Middle frontal gyrus (tissue), 1 donor: ENCODE measurements around the gene SEC22A.
"Not testable (repeated sequence)": the region's sequence is repeated elsewhere in the genome, so short reads cannot be mapped to it uniquely, and the experiment has no call there.

Source experiments
- DNase-seq: peaks from one replicate; pipeline ENCODE4 v3.0.0-alpha.2; 2015; ENCODE audit warnings: low spot score; ENCODE audit errors: extremely low spot score

Gene SEC22A

DNA sequence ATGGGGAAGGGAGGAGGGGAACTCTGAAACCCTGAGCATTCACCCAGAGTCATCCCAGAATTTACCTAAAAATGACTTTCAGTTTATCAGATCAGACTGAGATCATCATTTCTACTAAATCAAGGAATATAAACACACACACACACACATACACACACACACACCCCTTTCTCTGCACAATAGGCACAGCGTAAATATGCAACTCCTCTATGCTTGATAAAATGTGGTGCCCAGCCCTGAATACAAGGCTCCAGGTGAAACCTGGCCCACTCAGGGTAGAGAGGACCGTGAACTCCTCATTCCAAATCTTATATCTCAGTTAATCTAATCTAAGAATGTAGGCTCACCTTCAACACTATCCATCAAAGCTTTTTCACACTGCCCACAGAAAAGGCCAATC is 31.8 kb upstream of the SEC22A start:
- DNase-seq = no peak

DNA sequence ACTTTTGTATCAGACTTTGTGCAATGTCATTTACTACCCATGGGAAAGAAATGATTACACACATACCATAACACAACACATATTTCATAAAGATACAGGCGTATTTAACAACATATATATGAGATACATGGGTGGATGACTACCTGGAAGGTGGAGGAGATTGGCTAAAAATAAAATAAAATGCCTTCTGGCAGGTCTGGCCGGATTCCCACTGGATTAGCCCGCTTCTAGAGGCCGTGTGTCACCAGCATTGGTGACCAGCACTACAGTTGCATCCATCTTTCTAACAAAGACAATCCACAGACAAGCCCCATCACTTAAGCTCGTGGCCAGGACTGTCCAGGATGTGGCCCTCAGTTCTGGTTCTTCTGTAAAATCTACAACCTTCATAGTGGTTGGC is 21.0 kb upstream of the SEC22A start:
- no peak for DNase-seq

DNA sequence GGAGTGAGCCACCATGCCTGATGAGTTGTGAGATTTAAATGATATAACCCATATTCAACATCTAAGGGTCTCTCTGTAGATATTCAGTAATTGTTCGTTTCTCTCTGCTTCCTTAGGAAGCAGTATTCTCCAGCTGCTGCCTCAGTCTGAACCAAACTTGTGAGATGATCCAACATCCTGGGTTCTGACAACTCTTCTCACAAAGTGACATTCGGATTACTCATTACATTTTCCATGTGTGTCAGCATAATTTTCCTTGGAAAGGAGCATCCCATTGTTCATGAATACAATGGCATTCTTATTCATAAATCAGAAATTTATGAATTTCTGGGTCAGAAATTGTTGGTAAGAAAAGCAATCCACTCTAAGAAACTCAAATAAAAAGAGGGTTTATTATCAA is 15.0 kb upstream of the SEC22A start:
- DNase-seq = no peak

DNA sequence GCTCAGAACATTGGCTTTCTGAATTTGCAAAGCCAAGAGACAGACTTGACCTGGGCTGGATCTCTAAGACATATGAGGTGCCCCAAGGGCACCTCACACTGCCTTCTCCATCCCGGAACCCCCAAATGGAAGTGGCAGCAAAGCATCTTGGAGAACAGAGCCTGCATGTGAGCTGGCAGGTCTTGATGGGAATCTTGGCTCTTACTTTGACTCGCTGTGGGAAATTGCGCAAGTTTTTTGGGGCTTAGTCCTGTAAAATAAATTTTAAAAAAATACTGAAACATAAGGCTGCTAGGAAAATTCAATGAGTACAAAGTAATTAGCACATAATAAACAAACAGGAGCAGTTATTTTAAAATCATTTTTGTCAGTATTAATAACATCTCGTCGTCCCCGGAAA is 13.7 kb upstream of the SEC22A start:
- DNase-seq = no peak

DNA sequence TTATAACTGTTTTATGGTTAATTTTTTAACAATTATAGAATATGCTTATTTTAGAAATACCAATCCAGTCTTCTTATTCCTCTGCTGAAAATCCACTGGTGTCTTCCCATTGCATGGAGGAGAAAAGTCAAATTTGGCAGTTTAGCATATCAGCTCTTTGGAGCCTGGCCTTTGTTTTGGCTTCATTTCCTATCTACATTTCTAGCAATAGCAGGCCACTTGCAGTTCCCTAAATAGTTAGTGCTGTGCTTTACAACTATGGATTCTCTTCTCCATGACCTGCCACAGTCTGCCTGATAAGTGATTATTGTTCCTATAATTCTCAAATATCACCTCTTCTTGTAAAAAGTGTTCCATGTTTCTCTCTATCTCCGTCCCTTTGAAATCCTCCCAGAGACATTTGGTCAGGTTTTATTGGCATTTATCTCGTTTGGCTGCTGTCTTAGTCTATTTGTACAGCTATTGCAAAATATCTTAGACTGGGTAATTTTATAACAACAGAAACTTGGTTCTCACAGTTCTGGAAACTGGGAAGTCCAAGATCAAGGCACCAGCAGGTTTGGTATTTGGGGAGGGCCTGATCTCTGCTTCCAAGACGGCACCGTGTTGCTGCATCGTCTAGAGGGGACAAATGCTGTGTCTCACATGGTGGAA is 8.2 kb upstream of the SEC22A start:
- no peak for DNase-seq

DNA sequence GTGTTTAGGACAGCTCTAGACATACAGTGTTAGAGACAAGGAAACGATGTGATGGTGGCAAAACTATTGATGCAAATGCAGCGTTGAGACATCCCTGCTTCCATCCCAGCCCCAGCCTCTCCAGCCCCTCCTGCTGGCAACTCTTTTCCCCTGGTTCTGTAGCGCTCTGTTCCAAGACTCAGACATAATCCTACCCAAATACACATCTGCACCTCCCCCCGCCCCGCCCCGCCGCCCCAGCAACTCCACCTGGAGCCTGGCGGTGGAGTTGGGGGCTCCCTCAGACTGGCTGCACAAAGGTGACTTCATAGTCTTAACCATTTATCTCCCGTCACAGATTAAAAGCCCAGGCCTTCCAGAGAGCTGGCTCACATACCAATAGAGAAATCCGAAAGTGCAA is 7.2 kb upstream of the SEC22A start:
- no peak for DNase-seq

DNA sequence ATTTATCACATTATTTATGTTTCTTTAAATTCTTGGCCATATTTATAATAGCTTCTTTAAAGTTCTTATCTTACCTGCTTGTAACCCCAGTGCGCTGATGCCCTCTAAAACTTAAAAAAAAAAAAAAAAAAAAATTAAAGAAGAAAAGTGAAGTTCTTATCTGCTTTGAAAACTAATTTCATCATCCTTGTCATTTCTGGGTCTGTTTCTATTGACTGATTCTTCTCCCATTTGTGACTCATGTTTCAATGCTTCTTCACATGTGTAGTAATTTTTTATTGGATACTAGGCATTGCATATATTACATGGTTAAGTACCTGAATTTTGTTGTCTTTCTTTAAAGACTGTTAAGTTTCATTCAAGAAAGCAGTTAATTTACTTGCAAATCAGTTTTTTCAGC is 3.4 kb upstream of the SEC22A start:
- DNase-seq = no peak

DNA sequence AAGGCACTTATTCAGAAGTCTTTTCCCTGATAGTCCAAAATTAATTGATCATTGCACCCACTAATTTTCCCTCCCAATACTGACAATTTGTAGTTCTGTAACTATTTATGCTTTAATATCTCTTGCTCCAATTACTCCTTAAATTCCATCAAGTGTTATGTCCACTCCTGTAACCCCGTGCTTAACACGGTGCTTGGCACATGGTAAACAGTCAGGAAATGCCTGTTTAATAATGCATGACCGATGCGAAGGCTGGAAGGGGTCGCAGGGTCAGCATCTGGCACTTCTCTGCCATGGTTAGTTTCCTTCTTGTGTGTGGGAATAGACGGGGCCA is 553 bp upstream of the SEC22A start:
- DNase-seq = no peak

DNA sequence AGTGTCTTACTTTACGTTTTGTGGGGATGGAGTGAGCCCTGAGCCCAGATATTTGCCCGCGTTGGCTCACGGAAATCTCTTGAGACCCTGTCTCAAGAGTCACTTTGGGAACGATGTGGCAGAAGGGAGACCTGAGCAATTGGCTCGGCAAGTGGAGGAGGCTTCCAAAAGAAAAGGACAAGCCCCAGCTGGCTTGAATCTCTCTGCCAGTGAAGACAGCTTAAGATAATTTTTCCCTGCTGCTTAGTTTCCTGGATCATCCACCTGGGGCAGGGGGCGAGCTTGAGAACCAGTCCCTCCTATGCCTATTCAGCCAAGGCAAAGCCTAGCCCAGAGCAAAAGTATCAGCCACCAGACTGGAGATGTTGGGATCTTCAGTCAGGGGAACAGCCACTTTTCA is 708 bp downstream of the SEC22A start:
- no peak for DNase-seq

DNA sequence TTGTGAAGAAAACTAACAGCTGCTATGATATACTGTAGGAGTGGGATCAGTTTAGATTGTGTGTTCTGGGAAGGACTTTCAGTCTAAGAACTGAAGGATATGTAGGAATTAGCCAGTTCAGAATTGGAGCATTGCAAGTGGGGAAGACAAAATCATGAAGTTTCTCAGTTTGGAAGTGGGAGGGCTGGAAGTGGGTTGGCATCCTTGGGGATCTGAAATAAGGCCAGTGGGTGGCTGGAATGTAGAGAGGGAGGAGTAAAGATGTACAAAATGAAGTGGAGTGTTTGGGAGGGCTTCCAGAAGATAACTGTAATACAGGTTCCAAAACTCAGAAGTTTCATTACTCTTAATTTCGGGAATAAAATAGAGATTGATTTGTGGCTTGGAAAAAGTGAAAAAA is 17.2 kb downstream of the SEC22A start:
- DNase-seq = no peak

DNA sequence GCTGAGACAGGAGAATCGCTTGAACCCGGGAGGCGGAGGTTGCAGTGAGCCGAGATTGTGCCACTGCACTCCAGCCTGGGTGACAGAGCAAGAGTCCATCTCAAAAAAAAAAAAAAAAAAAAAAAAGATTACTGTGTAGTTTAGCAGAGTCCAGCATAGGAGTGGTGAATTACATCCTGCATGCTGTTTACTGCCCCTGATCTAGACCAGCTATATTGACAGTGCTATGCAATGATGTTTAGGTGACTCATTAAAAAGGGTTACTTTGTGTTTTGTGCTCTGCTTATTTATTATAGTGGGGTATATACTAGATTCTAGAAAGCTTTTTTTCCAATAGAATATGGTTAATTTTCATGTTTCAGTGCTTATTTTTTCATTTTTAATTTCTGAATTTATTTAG is 19.6 kb downstream of the SEC22A start:
- DNase-seq = not testable (repeated sequence)

DNA sequence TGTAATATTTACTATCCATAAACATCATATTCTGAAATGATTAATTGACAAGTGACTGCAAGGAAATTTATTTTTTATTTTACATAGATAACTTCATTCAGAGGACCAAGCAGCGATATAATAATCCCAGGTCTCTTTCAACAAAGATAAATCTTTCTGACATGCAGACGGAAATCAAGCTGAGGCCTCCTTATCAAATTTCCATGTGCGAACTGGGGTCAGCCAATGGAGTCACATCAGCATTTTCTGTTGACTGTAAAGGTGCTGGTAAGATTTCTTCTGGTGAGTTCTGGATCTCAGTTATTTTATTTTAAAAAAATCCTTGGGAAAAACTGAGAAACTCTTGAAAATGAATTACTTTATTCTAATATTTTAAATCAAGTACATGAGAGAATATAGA is 23.3 kb downstream of the SEC22A start:
- DNase-seq = no peak

DNA sequence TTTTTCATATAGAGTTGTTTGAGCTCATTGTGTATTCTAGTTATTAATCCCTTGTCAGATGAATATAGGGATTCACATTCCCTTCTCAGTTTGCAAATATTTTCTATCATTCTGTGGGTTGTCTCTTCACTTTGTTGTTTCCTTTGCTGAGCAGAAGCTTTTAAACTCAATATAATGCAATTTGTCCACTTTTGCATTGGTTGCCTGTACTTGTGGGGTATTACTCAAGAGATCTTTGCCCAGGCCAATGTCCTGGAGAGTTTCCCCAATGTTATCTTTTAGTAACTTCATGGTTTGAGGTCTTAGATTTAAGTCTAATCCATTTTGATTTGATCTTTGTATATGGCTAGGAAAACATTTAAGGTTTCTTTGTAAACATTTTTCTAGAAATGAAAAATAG is 24.8 kb downstream of the SEC22A start:
- no peak for DNase-seq

DNA sequence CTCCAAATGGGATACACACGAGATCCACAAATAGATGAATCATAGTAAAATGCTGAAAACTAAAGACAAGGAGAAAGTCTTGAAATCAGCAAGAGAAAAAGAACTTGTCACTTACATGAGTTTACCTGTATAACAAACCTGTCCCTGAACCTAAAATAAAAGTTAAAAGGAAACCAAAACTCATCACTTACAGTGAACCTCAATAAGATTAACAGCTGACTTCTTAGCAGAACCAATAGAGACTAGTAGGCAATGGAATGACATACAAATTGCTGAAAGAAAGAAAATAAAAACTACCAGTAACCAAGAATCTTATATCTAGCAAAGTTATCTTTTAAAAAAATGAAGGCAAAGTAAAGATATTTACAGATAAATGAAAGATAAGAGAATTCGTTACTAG is 27.4 kb downstream of the SEC22A start:
- DNase-seq = no peak

DNA sequence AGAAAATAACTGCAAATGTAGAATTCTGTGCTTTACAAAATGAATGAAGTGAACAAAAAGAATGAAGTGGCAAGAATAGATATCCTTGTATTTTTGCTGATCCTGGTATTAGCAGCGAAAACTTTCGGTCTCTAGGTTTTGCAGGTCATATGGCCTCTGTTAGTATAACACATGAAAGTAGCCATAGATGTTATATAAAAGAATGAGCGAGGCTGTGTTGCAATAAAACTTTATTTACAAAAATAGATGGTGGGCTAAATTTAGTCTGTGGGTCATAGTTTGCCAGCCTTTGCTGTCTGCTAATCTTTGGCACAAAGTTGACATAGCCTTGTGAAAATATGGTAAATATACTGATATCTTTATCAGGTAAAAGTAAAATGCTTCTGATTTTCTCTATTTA is 35.2 kb downstream of the SEC22A start:
- no peak for DNase-seq

DNA sequence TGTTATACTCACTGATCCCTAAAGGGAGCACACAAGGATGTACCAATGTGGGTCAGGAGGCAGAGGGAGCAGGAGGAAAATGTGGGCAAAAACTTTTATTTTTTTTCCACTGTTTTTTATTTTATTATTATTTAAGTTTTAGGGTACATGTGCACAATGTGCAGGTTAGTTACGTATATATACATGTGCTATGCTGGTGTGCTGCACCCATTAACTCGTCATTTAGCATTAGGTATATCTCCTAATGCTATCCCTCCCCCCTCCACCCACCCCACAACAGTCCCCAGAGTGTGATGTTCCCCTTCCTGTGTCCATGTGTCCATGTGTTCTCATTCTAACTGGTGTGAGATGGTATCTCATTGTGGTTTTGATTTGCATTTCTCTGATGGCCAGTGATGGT is 37.4 kb downstream of the SEC22A start:
- not testable (repeated sequence) for DNase-seq

DNA sequence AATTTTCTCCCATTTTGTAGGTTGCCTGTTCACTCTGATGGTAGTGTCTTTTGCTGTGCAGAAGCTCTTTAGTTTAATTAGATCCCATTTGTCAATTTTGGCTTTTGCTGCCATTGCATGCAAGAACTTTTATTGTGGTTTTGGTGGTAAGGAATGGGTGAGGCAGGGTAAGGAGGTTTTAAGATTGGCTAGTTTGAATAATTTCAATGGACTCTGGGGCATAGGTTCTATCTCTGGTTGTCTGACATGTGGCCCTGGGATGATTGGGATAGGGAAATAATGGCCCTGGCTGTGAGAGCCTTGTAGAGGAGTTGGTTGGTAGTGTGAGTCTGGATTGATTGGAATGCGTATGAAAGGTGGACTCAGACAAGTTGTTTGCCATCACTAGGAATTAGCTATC is 38.0 kb downstream of the SEC22A start:
- DNase-seq = no peak

DNA sequence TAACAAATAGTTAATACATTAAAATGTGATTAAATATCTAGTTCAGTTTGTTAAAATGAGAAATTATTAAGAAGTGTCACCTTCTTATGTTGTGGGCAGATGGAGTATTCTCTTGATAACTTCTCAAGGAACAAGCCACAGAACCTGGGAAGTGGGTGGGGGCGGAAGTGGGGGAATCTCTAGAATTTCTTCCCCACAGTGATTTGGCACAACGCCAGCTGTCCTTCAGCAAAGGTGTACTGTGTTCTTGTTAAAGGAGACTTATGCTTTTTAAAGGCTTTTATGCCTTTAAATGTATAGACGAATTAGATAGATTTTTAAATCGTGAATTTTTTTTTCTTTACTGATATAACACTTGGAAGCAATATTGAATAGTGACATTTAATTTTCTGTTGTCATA is 42.4 kb downstream of the SEC22A start:
- DNase-seq = no peak

DNA sequence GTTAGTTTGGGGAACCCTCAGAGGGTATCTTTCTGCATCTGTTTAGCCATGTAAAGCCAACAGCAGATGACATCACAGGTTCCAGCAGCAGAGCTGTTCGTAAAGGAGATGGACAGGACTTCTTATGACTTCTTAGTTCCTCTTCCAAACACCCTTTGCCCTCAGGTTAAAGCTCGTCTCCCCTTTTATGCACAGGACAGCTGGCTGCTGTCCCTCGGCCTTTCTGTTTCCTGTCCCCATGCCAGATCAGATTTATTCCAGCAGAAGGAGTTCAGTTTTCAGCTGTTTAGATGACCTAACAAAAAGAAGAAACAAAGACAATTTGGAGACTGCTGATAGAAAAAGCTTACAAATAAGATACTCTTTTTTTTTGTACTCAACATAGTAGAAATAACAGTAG is 45.1 kb downstream of the SEC22A start:
- DNase-seq = no peak

DNA sequence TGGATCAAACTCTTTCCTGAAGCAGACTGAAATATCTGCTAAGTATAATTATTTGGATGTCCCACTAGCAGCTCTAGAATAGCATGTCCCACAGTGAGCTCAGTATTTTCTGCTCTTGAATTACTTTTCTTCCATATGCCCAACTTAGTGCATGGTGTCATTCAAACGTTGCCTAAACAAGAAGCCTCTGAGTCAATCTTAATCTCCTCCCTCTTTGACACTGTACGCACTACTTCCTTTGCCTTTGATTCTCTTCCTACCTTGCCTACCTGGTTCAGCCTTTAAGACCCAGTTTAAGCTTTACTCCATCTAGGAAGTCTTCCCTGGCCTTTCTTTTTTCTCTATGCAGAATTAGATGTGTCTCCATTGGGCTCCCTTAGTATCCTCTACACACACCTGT is 54.5 kb downstream of the SEC22A start:
- DNase-seq = no peak

DNA sequence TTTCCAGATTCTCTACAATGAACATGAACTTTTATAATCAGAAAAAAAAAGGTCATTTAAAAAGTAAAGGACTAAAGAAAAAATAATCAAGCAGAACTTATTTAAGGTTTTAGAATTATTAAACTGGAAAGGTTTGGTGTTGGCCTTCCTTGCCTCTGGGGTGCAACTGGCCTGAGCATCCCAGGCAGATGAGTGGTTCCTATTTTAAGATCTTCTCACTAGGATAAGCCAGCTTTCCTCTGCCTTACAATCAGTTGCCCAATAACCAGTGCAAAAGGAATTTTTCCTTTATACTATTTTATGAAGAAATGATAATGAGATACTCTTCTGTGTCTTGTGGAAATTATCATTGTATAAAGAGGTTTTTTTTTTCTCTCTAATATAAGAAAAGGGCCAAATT is 56.6 kb downstream of the SEC22A start:
- no peak for DNase-seq

DNA sequence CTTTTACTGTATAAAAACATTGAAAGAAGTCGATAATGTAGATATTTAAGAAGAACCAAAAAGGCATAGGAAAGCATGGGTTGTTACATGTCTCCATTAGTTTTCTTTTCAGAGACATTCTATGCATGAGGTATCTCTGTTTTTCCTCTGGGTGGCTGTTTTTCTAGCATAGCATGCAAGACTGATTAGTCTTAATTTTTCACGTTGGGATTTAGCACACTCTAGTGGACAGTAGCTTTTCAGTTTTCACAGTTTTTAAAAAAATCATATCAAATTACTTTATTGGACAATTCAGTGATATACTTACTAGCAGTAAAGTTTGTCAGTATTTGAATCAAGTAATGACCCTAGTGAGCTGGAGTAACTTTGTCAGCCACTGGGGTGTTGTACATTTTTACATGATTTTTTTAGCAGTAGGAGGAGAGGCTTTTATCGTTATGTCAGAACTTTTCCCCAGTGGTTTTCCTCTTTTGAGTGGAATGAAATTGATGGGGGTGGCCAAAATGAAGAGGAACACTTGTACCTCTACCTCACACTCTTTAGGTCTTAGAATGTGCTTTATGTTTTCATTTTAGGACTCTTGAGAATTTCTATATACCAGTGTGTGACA is 57.2 kb downstream of the SEC22A start:
- peak; percentile 29 for DNase-seq

DNA sequence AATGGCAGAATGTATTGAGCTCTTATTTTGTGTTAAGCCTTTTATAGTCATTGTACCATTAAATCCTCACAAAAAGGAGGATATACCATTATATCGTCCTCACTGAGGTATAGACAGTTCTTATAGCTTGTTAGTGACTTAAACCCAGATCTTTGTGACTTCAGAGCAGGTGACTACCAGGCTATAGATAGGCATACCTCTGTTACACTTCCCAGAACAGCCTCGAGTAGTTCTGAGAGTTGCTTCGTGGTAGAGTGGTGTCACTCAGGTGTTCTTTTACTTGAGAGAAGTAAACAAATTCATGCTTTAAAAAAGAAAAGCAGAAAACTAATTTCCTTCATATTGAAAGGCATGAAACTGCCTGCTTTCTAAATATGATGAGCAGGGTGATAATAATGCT is 59.9 kb downstream of the SEC22A start:
- DNase-seq = no peak

DNA sequence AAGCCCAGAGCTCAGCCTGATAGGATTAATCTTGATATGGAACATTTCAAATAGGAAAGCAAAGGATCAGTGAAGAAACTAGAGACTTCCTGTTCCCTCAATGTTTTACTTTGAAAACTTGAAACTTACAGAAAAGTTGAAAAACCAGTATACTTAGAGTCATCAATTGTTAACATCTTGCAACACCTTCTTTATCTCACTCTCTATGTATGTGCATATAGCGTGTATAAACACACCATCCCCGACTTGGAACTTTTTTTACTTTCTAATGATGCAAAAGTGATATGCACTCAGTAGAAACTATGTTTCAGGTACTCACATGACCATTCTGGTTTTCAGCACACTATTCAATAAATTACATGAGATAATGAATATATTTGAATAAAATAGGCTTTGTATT is 60.5 kb downstream of the SEC22A start:
- DNase-seq = no peak
